Body of pancreas (tissue), 4 donors: Measurements from ENCODE around the gene ZNF420.

ENCODE experiments used
- POLR2A ChIP-seq, 3 donors: fragments of 450-650 bp; IDR thresholded peaks; one replicate each; pipeline ENCODE4 v1.6.1; 2016; ENCODE audit warnings: antibody characterized with exemption in 3 of 3, mild to moderate bottlenecking in 2 of 3
- TF ChIP-seq, protein P1 (sequence below), 7 experiments: fragments of 450-650 bp in 4 of 7; fragments of 200-600 bp in 3 of 7; sonication (generic) in 3 of 7; IDR thresholded peaks; one replicate each; pipeline ENCODE4 v1.5.1; 2016 to 2019; ENCODE audit warnings: antibody characterized with exemption in 7 of 7

DNA sequence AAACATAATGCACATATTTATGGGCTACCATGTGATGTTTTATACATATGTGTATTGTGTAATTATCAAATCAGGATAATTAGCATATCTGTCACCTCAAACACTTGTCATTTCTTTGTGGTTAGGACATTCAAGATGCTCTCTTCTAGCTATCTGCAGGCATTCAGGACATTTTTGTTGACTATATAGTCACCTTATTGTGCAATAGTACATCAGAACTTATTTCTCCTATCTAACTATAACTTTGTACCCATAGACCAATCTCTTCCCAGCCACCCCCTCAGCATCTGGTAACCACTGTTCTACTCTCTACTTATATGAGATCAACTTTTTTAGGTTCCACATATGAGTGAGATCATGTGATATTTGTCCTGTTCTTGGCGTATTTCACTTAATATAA lies 20.3 kb downstream of the ZNF420 start:
- TF ChIP-seq, protein P1, sequence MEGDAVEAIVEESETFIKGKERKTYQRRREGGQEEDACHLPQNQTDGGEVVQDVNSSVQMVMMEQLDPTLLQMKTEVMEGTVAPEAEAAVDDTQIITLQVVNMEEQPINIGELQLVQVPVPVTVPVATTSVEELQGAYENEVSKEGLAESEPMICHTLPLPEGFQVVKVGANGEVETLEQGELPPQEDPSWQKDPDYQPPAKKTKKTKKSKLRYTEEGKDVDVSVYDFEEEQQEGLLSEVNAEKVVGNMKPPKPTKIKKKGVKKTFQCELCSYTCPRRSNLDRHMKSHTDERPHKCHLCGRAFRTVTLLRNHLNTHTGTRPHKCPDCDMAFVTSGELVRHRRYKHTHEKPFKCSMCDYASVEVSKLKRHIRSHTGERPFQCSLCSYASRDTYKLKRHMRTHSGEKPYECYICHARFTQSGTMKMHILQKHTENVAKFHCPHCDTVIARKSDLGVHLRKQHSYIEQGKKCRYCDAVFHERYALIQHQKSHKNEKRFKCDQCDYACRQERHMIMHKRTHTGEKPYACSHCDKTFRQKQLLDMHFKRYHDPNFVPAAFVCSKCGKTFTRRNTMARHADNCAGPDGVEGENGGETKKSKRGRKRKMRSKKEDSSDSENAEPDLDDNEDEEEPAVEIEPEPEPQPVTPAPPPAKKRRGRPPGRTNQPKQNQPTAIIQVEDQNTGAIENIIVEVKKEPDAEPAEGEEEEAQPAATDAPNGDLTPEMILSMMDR (IDR thresholded peaks at IDR 0.05): no peak
- no peak for TF ChIP-seq POLR2A (IDR thresholded peaks at IDR 0.05)
